Liver (tissue), 9 donors: Measurements from ENCODE around the gene POM121C. TPM values are rescaled to one million over a fixed set of nuclear protein-coding genes. Genes with fewer than 3 reads are reported as not detected.

ENCODE experiments used
- DNase-seq: peaks from one replicate; pipeline ENCODE4 v3.0.0-alpha.2; 2017; ENCODE audit warnings: low spot score
- H3K27ac ChIP-seq, 2 donors: one replicate each; pipeline ENCODE4 v1.7.0; 2013; ENCODE audit warnings: inconsistent platforms in 2 of 2, low read length in 2 of 2, control low read depth in 1 of 2, low read depth in 1 of 2, mild to moderate bottlenecking in 1 of 2
- H3K27me3 ChIP-seq, 4 donors: one replicate each; pipeline versions ENCODE4 v1.6.1 to v1.7.0; 2013; ENCODE audit warnings: low read length in 3 of 4, inconsistent platforms in 1 of 4, mild to moderate bottlenecking in 1 of 4, moderate library complexity in 1 of 4; ENCODE audit not compliant: control insufficient read depth in 4 of 4, insufficient read depth in 4 of 4
- H3K36me3 ChIP-seq, 4 donors: one replicate each; pipeline versions ENCODE4 v1.6.1 to v1.7.0; 2013; ENCODE audit warnings: low read length in 3 of 4, mild to moderate bottlenecking in 3 of 4, low read depth in 1 of 4, moderate library complexity in 1 of 4; ENCODE audit not compliant: control insufficient read depth in 4 of 4, insufficient read depth in 3 of 4
- H3K4me1 ChIP-seq, 4 donors: one replicate each; pipeline versions ENCODE4 v1.6.1 to v1.7.0; 2013; ENCODE audit warnings: low read length in 3 of 4, mild to moderate bottlenecking in 3 of 4, moderate library complexity in 1 of 4; ENCODE audit not compliant: control insufficient read depth in 4 of 4, insufficient read depth in 4 of 4
- H3K4me3 ChIP-seq, 3 donors: one replicate each; pipeline versions ENCODE4 v1.6.1 to v1.7.0; 2013; ENCODE audit warnings: low read length in 3 of 3, control low read depth in 1 of 3, low read depth in 1 of 3, mild to moderate bottlenecking in 1 of 3
- H3K9ac ChIP-seq, 2 donors: one replicate each; pipeline ENCODE4 v1.7.0; 2013; ENCODE audit warnings: low read length in 2 of 2, mild to moderate bottlenecking in 2 of 2, moderate library complexity in 2 of 2, control low read depth in 1 of 2, low read depth in 1 of 2
- H3K9me3 ChIP-seq, 4 donors: one replicate each; pipeline versions ENCODE4 v1.6.1 to v1.7.0; 2013; ENCODE audit warnings: low read length in 3 of 4; ENCODE audit not compliant: control insufficient read depth in 4 of 4
- CTCF ChIP-seq: fragments of 150-350 bp; IDR thresholded peaks from 2 replicates; pipeline ENCODE4 v1.5.1; 2017; ENCODE audit warnings: improper control_type of control experiment, low read depth, low read length; ENCODE audit not compliant: missing input control
- EGR1 ChIP-seq, 2 donors: IDR thresholded peaks; 2 replicates each; pipeline ENCODE4 v1.6.1; 2016 to 2018; ENCODE audit warnings: antibody characterized with exemption in 2 of 2, low read depth in 2 of 2
- FOXA1 ChIP-seq: IDR thresholded peaks from 2 replicates; pipeline ENCODE4 v1.6.1; 2016; ENCODE audit warnings: antibody characterized with exemption
- FOXA2 ChIP-seq: IDR thresholded peaks from 2 replicates; pipeline ENCODE4 v1.6.1; 2016; ENCODE audit warnings: antibody characterized with exemption
- GABPA ChIP-seq, 2 donors: IDR thresholded peaks in 1 of 2; conservative IDR thresholded peaks in 1 of 2; 2 replicates each; pipeline ENCODE4 v1.6.1; 2016; ENCODE audit warnings: antibody characterized with exemption in 2 of 2, mild to moderate bottlenecking in 1 of 2, moderate library complexity in 1 of 2
- HNF4A ChIP-seq, 2 donors: conservative IDR thresholded peaks; 2 replicates each; pipeline ENCODE4 v1.6.1; 2016; ENCODE audit warnings: antibody characterized with exemption in 2 of 2, mild to moderate bottlenecking in 2 of 2
- HNF4G ChIP-seq: IDR thresholded peaks from 2 replicates; pipeline ENCODE4 v1.6.1; 2016; ENCODE audit warnings: antibody characterized with exemption
- JUND ChIP-seq, 2 donors: IDR thresholded peaks; 2 replicates each; pipeline ENCODE4 v1.6.1; 2016; ENCODE audit warnings: antibody characterized with exemption in 2 of 2
- MAX ChIP-seq: IDR thresholded peaks from 2 replicates; pipeline ENCODE4 v1.6.1; 2016; ENCODE audit warnings: antibody characterized with exemption
- NR2F2 ChIP-seq: IDR thresholded peaks from 2 replicates; pipeline ENCODE4 v1.6.1; 2016; ENCODE audit warnings: antibody characterized with exemption
- RAD21 ChIP-seq, 2 donors: IDR thresholded peaks; 2 replicates each; pipeline ENCODE4 v1.6.1; 2016; ENCODE audit warnings: antibody characterized with exemption in 2 of 2, mild to moderate bottlenecking in 2 of 2
- REST ChIP-seq: IDR thresholded peaks from 2 replicates; pipeline ENCODE4 v1.6.1; 2016; ENCODE audit warnings: antibody characterized with exemption, mild to moderate bottlenecking
- RXRA ChIP-seq, 2 donors: IDR thresholded peaks; 2 replicates each; pipeline ENCODE4 v1.6.1; 2017 to 2018; ENCODE audit warnings: antibody characterized with exemption in 2 of 2, mild to moderate bottlenecking in 1 of 2
- SP1 ChIP-seq: IDR thresholded peaks from 2 replicates; pipeline ENCODE4 v1.6.1; 2018; ENCODE audit warnings: antibody characterized with exemption, mild to moderate bottlenecking
- TAF1 ChIP-seq: conservative IDR thresholded peaks from 2 replicates; pipeline ENCODE4 v1.6.1; 2016; ENCODE audit warnings: antibody characterized with exemption, mild to moderate bottlenecking
- YY1 ChIP-seq: IDR thresholded peaks from 2 replicates; pipeline ENCODE4 v1.6.1; 2016; ENCODE audit warnings: antibody characterized with exemption, mild to moderate bottlenecking
- WGBS: extraction: QIAGEN DNeasy Blood & Tissue Kit; methylation state at CpG from one replicate; pipeline ENCODE4 v1.1.7; 2013; 5-methylcytosine and 5-hydroxymethylcytosine counted together
- polyA plus RNA-seq, 2 donors: library from polyadenylated mRNA; stranded (reverse) in 1 of 2; unstranded in 1 of 2; fragments of 200-250 nt in 1 of 2; fragments of >200 nt in 1 of 2; fragmentation: Nextera tagmentation in 1 of 2; extraction: Ambion mirVana in 1 of 2; gene quantifications; one replicate each; pipeline versions ENCODE4 v1.2.1 to v1.2.3, GENCODE V29; 2013 to 2015
- total RNA-seq, 2 donors: library from RNA; depleted of rRNA; stranded (reverse); fragments of >200 nt; gene quantifications; one replicate each; pipeline ENCODE4 v1.2.3, GENCODE V29; 2014
- TF ChIP-seq, protein P1 (sequence below): IDR thresholded peaks from 2 replicates; pipeline ENCODE4 v1.6.1; 2016; ENCODE audit warnings: antibody characterized with exemption
- TF ChIP-seq, protein P2 (sequence below): IDR thresholded peaks from 2 replicates; pipeline ENCODE4 v1.6.1; 2016; ENCODE audit warnings: antibody characterized with exemption
- donor health status: healthy.
- donor health status: healthy.
- donor health status: healthy.
- donor health status: healthy.
- donor health status: healthy.

Gene POM121C
- total and polyA plus RNA-seq, 4 donors, result 6.4 to 15.6 (median 9.6) TPM

GRCh38 chr7:75533926-75534325, 47.8 kb upstream of the POM121C start:
- TF ChIP-seq TAF1, result no peak
- no peak for TF ChIP-seq YY1
- no peak for TF ChIP-seq FOXA2
- TF ChIP-seq, protein P1, sequence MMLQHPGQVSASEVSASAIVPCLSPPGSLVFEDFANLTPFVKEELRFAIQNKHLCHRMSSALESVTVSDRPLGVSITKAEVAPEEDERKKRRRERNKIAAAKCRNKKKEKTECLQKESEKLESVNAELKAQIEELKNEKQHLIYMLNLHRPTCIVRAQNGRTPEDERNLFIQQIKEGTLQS, result no peak
- no peak for TF ChIP-seq SP1
- no peak for TF ChIP-seq HNF4G
- TF ChIP-seq EGR1 (IDR thresholded peaks at IDR 0.05; ENCODE audit: low read depth in 2 of 2), result no peak
- TF ChIP-seq FOXA1, result no peak
- TF ChIP-seq REST, result no peak
- TF ChIP-seq NR2F2, result no peak
- no peak for TF ChIP-seq JUND (IDR thresholded peaks at IDR 0.05)
- TF ChIP-seq GABPA (IDR thresholded peaks at IDR 0.05 in 1 of 2, conservative IDR thresholded peaks at IDR 0.05 in 1 of 2), result no peak
- no peak for TF ChIP-seq MAX
- TF ChIP-seq, protein P2, sequence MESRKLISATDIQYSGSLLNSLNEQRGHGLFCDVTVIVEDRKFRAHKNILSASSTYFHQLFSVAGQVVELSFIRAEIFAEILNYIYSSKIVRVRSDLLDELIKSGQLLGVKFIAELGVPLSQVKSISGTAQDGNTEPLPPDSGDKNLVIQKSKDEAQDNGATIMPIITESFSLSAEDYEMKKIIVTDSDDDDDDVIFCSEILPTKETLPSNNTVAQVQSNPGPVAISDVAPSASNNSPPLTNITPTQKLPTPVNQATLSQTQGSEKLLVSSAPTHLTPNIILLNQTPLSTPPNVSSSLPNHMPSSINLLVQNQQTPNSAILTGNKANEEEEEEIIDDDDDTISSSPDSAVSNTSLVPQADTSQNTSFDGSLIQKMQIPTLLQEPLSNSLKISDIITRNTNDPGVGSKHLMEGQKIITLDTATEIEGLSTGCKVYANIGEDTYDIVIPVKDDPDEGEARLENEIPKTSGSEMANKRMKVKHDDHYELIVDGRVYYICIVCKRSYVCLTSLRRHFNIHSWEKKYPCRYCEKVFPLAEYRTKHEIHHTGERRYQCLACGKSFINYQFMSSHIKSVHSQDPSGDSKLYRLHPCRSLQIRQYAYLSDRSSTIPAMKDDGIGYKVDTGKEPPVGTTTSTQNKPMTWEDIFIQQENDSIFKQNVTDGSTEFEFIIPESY, result no peak
- no peak for TF ChIP-seq RAD21 (IDR thresholded peaks at IDR 0.05)
- TF ChIP-seq RXRA (IDR thresholded peaks at IDR 0.05), result no peak
- TF ChIP-seq HNF4A (conservative IDR thresholded peaks at IDR 0.05), result no peak
- TF ChIP-seq CTCF, result no peak
- H3K4me3 ChIP-seq, result no peak overlapping the region
- H3K36me3 ChIP-seq, result peaks cover 3 to 25% (median 20%) of the 10 kb centered on the region in 4 donors
- peaks cover 0 to 1% (median 0%) of the 10 kb centered on the region in 4 donors for H3K4me1 ChIP-seq
- 94% methylated on average over 6 of the region's 6 CpGs for WGBS
- H3K27ac ChIP-seq, result no peak overlapping the region
- no peaks in the 10 kb centered on the region for H3K9me3 ChIP-seq
- H3K9ac ChIP-seq, result no peak overlapping the region
- no peaks in the 10 kb centered on the region for H3K27me3 ChIP-seq
- no peak for DNase-seq
